Stimulated activated naive CD8-positive, alpha-beta T cell treated with anti-CD3 and anti-CD28 coated beads, Interleukin-15, Interleukin-2, amounts not matched to agents 100 U/mL and 50 U/mL, for 24 hours (primary cell): Measurements from ENCODE around the gene HOXB3.

Experiments used
- ATAC-seq: fragments of 150-1000 bp; cut with Tn5 transposase; one replicate; pipeline ENCODE4 v1.10.0; 2021
- DNase-seq: peaks from one replicate; pipeline ENCODE4 v3.0.0; 2021

The HOXB3 gene

GRCh38 chr17:48612456-48612853, 22.4 kb upstream of the HOXB3 start:
- DNase-seq (no peak), ATAC-seq (no peak)

- DNase-seq (peak; percentile 31), ATAC-seq (no peak)
Observed at GRCh38 chr17:48611681-48612455, 21.8 kb upstream of the HOXB3 start.

- DNase-seq (no peak), ATAC-seq (no peak)
Observed at GRCh38 chr17:48611213-48611612, 21.2 kb upstream of the HOXB3 start.

GRCh38 chr17:48610282-48611211, 20.5 kb upstream of the HOXB3 start, which contains the start of gene HOXB7:
HOXB7 (minus strand) TSS chr17:48611017; CDS start chr17:48610918, 99 bp downstream.
- peak; percentile 85 for DNase-seq
- peak; percentile 39 for ATAC-seq

- ATAC-seq (no peak), DNase-seq (no peak)
Observed at GRCh38 chr17:48609759-48610281, 19.8 kb upstream of the HOXB3 start.

GRCh38 chr17:48609033-48609432, 19.0 kb upstream of the HOXB3 start:
- ATAC-seq = no peak
- no peak for DNase-seq

- DNase-seq (no peak), ATAC-seq (no peak)
Observed at GRCh38 chr17:48608494-48608834, 18.4 kb upstream of the HOXB3 start.

GRCh38 chr17:48606892-48607614, 17.0 kb upstream of the HOXB3 start:
- DNase-seq = no peak

GRCh38 chr17:48605991-48606891, 16.2 kb upstream of the HOXB3 start:
- no peak for DNase-seq
- ATAC-seq = no peak

More at GRCh38 chr17:48606892-48607614, 17.0 kb upstream of the HOXB3 start:
- no peak for ATAC-seq

- DNase-seq (no peak), ATAC-seq (no peak)
Observed at GRCh38 chr17:48605409-48605919, 15.4 kb upstream of the HOXB3 start.

GRCh38 chr17:48604770-48605329, 14.8 kb upstream of the HOXB3 start, which contains the start of gene HOXB6:
HOXB6 (minus strand) TSS chr17:48604986; CDS start chr17:48598150, 6,836 bp downstream.
- no peak for ATAC-seq

GRCh38 chr17:48603959-48604769, 14.1 kb upstream of the HOXB3 start:
- ATAC-seq = no peak
- no peak for DNase-seq

More at GRCh38 chr17:48604770-48605329, 14.8 kb upstream of the HOXB3 start, which contains the start of gene HOXB6:
- no peak for DNase-seq

GRCh38 chr17:48601539-48602425, 11.7 kb upstream of the HOXB3 start:
- no peak for ATAC-seq
- DNase-seq = no peak

GRCh38 chr17:48601207-48601538, 11.1 kb upstream of the HOXB3 start:
- ATAC-seq (no peak), DNase-seq (no peak)

- ATAC-seq = no peak
- no peak for DNase-seq
Observed at GRCh38 chr17:48600244-48601098, 10.4 kb upstream of the HOXB3 start.

GRCh38 chr17:48599354-48599753, 9.3 kb upstream of the HOXB3 start:
- ATAC-seq (no peak), DNase-seq (no peak)

- ATAC-seq (no peak), DNase-seq (no peak)
Observed at GRCh38 chr17:48598736-48599135, 8.7 kb upstream of the HOXB3 start.
